GM19438 (cell line): Measurements from ENCODE around the gene TYROBP.
"Not testable (repeated sequence)": the region's sequence is repeated elsewhere in the genome, so short reads cannot be mapped to it uniquely, and the experiment has no call there.

ENCODE experiments used
- ATAC-seq: cut with Tn5 transposase; IDR thresholded peaks from one replicate; pipeline ENCODE4 v1.9.1; 2021; ENCODE audit warnings: low read depth; ENCODE audit not compliant: unreplicated experiment

The TYROBP gene

DNA sequence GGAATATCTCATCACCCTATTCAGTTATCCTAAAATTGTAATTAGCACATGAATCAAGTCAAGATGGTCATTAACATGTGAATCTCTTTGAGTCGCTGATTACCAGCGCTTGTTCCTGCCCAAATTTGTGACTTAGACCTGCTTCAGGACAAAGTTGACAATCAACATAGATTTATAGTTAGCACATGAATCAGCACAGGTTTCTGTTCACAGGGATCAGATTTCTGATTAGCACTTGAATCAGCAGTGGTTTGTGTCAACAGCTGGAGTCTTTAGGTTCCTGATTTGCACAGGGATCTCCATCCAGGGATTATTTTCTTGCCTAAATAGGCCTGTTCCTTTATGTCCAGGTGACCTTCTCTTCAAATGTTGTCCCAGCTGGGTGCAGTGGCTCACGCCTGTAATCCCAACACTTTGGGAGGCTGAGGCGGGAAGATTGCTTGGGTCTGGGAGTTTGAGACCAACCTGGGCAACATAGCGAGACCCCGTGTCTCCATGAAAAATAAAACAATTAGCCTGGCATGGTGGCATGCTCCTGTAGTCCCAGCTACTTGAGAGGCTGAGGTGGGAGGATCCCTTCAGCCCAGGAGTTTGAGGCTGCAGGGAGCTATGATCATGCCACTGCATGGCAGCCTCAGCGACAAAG is 24.3 kb upstream of the TYROBP start:
- ATAC-seq = no peak

DNA sequence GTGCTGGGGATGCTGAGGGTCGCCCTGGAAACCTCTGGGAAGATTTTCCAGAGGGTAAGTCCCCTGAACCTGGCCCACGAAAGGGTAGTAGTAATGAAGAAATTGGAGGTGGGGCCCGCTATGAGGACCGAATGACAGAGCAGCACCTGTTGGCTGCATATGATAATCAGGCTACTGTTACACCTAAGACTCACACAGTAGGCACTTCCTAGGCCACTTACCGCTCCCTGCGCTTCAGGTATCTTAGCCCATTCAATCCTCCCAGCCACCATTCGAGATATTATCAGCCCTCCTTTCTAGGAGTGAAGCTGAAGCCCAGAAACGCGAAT is 23.7 kb upstream of the TYROBP start:
- ATAC-seq = no peak

DNA sequence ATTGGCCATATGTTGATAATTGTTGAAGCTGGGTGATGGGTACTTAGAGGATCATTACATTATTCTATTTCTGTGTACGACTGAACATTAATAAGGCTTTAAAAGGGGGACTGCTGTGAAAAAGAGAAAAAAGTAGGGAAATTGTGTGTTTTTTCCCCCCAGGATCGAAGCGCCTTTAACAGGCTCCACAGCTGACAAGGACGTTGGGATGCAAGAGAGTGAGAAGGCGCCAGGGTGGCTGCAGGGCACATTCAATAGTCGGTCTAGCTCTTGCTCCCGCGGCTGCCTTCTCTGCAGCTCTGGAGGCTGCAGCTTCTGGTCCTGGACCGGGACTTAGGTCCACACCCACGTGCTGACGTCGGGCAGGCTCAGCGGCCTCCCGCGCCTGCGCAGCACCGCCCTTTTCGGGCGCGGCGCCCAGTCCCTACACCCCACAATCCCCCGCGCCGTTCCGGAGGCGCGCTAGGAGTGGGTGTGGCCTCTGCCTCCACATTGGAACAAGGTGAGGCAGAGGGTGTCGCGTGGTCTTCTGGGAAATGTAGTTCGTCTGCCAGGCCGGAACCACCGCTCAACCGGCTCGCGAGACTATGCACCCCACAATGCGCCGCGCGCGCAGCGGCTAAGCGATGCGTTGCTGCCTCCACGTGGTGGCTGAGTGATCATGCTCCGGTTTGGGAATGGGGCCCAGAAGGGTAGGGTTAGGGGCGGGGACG is 23.2 kb upstream of the TYROBP start:
- ATAC-seq = peak; percentile 92

DNA sequence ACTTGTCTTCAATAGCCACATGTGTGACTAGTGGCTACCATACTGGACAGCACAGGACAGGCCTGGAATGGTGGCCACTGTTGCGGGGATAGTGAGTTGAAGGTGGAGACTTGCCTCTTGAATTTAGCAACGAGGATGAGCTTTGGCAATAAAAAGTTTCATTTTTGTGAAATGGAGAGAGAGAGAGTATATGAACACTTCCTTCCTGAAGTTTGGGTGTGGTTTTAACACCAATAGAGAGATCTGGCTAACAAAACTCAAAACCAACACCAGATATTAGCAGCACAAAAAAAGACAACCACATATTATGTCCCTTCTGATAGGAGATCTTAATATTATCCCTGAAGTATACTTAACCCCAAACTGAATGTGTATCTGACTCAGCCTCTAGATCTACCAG is 21.8 kb upstream of the TYROBP start:
- no peak for ATAC-seq

DNA sequence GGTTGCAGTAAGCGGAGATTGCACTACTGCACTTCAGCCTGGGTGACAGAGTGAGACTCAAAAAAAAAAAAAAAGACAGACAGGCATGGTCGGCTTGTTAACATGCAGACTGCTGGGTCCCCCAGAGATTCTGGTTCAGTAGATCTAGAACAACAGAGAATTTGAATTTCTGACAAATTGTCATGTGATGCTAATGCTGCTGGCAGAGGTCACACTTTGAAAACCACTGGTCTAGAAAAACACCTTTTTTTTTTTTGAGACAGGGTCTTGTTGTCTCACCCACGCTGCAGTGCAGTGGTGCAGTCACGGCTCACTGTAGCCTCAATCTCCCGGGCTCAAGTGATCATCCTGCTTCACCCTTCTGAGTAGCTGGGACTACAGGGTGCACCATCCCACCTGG is 20.4 kb upstream of the TYROBP start:
- no peak for ATAC-seq

DNA sequence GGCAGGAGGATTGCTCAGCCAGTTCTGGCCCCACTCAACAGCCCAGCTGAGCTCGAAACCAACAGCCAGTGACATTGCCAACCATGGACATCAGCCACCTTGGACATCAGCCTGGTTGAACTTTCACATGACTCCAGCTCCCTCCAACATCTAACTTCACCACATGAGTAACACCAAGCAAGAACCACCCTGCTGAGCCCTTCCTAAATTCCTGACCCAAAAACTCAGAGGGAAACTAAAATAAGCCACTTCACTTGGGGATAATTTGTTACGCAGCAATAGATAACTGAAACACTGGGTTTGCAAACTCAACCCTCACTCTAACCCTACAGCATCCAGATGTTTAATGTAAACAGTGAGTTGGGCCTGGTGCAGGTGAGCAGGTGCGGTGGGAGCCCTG is 17.4 kb upstream of the TYROBP start:
- ATAC-seq = no peak

DNA sequence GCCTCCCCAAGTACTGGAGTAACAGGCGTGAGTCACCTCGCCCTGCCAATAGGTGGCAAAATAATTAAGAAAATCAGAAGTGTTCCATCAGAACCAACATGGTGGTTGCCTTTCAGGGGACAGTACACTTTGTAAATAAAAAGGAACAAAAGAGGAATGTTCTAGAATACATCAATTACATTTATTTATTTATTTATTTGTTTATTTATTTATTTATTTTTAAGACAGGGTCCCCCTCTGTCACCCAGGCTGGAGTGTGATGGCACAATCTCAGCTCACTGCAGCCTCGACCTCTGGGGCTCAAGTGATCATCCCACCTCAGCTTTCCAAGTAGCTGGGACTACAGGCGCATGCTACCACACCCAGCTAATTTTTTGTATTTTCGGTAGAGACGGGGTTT is 12.9 kb upstream of the TYROBP start:
- no peak for ATAC-seq

DNA sequence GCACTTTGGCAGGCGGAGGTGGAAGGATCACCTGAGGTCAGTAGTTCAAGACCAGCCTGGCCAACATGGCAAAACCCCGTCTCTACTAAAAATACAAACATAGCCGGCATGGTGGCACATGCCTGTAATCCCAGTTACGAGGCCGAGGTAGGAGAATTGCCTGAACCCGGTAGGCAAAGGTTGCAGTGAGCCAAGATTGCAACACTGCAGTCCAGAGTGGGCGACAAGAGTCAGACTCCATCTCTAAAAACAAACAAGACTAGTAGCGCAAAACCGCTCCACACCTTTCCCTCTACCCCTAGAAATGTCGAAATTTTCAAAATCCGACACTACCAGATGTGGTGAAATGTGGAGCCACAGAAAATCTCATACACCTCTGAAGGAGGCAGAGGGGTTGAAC is 11.2 kb upstream of the TYROBP start:
- no peak for ATAC-seq

DNA sequence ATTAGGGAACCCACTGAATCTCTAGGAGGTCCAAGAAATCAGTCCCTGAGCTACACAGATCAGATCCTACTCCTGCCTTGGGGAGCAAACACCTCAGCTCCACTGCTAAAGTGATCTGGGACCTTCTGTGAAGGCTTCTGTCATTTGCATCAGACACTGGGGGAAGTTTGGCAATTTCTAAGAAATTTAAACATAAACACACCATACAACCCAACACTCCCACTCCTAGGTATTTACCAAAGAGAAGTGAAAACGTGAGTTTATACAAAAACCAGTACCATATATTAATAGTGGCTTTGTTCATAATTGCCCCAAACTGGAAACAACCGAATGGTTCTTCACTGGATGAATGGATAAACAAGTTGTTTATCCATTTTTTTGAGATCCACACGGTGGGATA is 7.3 kb upstream of the TYROBP start:
- ATAC-seq = no peak

DNA sequence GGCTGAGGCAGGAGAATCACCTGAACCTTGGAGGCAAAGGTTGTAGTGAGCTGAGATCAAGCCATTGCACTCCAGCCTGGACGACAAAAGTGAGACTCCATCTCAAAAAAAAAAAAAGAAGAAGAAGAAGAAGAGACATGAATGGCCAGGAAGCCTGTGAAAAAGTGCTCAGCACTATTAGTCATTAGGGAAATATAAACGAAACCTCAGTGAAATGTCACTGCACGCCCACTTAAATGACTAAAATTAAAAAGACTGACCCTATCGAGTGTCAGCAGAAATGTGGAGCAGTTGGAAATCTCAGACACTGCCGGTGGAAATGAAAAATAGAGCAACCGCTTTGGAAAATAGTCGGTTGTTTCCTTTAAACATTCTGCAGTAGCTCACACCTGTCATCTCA is 5.5 kb upstream of the TYROBP start:
- ATAC-seq = no peak

DNA sequence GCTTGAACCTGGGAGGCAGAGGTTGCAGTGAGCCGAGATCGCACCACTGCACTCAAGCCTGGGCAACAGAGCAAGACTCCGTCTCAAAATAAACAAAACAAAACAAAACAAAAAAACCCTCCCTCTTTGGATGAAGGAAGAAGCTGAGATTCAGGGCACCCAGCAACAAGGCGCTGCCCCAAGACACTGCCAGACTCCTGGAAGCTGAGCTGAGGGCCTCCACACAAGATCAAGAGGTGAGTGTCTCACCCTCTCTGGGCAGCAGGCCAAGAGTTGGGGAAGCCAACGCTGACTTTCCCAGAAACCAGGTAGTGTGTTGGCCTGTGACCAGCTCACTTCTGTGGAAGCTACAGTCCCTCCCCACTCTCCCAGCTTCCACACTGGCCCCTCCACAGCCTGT is 3.7 kb upstream of the TYROBP start:
- ATAC-seq = no peak

DNA sequence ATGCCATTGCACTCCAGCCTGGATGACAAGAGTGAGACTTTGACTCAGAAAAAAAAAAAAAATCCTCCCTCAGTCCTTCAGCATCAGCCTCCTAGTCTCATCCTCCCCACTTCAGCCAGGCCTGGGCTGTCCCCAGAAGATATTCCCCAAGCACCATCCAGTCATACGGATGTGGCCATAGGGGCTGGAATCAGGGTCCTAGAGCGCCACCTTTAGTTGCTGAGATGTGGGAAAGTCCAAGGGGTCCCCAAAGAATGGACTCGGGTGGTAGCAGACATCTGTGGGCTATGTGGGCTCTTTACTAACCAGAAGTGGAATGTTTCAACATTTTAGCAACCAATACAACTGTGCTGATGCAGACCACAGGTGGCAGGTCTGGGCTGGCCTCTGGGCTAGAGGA is 3.1 kb upstream of the TYROBP start:
- no peak for ATAC-seq

DNA sequence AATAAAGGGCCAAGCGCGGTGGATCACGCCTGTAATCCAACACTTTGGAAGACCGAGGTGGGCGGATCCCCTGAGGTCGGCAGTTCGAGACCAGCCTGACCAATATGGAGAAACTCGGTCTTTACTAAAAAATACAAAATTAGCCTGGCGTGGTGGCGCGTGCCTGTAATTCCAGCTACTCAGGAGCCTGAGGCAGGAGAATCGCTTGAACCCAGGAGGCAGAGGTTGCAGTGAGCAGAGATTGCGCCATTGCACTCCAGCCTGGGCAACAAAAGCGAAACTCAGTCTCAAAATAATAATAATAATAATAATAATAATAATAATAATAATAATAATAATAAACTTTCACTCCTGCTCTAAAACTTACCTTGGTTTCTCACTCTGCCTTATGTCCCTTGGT is 2.3 kb upstream of the TYROBP start:
- ATAC-seq = not testable (repeated sequence)

DNA sequence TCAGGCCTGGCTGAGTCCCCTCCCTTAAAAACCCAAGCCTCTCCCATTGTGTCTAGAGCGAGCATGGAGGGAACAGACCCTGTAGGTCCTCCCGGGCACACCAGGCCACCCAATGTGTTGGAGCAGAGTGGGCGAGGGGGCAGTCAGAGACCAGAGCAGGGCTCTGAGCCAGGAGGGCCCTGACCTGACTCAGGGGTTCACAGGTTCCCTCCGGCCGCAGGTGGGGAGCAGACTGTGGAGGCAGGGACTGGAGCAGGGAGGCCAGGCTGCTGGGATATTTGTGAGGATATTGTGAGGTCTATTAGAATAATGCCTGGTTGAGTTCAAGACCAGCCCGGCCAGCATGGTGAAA is 1.6 kb upstream of the TYROBP start:
- ATAC-seq = no peak

DNA sequence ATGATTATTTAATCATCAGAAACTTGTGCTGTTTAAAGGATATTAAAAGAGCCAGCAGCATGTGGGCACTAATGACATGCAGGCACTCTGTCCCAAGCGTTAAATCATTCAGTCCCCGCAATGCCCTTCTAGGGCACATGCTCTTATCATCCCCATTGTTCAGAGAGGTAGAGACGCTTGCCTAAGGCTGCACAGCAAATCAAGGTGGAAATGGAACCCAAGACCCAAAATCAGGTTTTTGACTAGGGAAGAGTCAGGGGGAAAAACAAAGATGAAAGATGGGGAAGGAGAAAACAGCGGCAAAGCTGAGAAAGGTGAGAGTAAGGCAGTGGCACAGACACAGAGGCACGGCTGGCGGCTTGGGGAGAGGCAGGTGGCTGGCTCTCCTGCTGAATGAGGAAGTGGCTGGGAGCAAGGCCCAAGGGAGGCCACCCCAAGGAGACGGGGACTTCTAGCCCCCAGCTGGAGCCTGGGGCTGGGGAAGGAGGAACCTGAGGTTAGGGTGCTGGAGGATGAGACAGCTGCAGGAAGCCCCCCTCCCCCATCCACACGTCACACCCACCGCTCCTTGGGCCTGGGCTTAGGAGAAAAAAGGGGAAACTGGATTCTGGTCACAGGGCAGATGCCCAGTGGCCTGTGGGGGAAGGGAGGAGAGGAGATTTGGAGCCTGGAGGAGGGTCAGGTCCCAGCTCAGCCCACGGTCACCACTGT is 1.0 kb upstream of the TYROBP start:
- ATAC-seq = peak; percentile 52

DNA sequence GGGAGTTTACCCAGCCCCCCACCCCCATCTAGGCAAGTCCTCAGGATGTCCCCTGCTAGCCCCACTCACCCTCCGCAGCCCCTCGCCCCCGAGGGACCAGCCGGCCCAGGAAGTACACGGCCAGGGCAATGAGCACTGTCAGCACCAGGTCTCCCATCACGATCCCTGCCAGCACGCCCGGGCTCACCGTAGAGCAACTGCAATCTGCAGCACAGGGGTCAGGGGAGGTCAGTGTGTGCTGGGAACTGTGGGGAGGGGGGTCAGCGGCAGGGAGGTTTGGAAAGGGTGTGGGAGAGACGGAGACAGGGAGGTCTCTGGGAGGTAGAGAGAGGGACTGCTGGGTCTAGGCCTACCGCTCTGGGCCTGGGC is 734 bp downstream of the TYROBP start:
- ATAC-seq = no peak

DNA sequence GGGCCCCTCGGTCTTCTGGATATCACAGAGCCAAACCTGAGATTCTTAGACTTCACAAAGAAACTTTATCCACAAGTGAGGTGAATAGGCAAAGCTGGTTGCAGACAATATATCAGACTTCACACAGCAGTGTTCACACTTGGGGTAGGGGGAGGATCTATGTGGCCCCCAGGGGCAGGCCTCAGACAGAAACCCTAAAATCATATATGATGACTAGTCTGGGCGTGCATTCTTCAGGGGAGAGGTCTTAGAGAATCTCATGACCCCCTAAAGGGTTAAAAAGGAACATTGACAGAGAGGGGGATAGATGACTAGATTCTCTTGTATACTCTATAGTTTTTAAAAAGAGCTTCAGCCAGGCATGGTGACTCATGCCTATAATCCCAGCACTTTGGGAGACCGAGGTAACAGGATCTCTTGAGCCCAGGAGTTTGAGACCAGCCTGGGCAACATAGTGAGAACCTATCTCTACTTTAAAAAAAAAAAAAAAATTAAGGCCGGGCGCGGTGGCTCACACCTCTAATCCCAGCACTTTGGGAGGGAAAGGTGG is 2.8 kb downstream of the TYROBP start:
- ATAC-seq = no peak

DNA sequence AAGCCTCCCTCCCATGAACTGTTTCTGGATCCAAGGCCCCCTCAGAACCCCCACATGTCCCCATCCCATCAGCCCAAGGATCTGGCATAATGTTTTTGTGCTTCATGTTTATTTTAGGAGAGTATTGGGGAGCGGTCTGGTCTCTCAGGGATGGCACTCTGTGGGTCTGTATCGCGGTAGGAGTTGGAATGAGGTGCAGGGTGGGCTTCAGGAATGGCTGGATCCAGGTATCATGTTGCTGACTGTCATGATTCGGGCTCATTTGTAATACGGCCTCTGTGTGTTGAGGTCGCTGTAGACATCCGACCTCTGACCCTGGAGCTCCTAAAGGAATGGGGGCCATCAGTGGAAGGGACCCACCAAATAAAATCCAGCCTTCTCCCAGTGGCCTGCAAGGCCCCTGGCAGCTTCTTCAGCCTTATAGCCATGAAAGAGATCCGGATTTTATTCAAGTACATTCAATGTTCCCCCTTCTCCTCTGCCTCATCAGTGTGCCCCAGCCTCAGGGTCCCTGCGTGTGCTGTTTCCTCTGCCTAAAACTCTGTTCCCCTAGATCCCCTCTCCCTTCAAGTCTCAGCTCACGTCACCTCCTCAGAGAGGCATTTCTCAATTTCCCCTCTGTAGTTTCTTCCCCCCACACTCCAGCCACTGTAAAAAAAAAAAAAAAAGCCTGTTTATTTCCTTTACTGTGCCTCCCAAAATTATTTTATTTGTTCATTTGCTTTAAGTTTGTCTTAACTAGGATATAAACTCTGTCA is 3.6 kb downstream of the TYROBP start:
- no peak for ATAC-seq

DNA sequence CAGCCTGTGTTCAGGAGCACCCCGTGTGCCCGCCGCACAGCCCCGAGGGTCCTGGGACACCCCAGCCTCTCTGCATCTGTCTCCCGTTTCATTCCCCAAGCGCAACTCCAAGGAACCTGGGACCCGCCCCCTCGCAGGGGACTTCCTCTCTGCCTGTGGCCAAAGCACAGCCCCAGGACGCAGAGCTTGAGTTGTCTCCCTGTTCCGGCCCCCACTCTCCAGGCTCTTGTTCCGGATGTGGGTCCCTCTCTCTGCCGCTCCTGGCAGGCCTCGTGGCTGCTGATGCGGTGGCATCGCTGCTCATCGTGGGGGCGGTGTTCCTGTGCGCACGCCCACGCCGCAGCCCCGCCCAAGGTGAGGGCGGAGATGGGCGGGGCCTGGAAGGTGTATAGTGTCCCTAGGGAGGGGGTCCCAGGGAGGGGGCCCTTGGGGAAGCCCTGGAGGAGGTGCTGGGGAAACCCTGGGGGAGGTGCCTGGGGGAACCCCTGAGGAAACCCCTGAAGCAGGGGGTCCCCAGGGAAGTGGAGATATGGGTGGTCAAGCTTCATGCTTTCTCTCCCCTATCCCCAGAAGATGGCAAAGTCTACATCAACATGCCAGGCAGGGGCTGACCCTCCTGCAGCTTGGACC is 4.4 kb downstream of the TYROBP start:
- ATAC-seq = peak; percentile 39

DNA sequence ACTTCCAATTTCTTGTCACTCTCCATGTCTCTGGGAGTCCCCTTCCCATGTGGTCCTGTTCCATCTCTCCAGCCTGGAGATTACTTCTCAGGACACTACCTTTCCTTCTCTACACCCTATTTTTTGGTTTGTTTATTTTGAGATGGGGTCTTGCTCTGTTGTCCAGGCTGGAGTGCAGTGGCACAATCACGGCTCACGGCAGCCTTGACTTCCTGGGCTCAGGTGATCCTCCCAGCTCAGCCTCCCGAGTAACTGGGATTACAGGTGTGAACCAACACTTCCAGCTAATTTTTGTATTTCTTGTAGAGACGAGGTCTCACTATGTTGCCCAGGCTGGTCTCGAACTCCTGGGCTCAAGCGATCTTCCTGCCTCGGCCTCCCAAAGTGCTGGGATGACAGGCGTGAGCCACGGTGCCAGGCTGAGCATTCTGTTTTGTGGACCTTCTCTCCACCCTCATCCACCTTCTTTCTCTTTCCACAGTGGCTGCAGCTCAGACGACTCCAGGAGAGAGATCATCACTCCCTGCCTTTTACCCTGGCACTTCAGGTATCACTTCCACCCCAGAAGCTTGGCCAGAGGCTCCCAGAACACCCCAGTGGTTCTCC is 5.1 kb downstream of the TYROBP start:
- no peak for ATAC-seq
